PFSK-1 (cell line): Measurements from ENCODE around the gene LILRA6.

Source experiments
- FOXP2 ChIP-seq: optimal IDR thresholded peaks from 2 replicates; pipeline ENCODE3; 2011; ENCODE audit warnings: borderline replicate concordance, control low read depth, inconsistent platforms; ENCODE audit not compliant: insufficient read depth; ENCODE audit errors: extremely low read length, extremely low read depth
- POLR2AphosphoS5 ChIP-seq: IDR thresholded peaks from 2 replicates; pipeline ENCODE4 v1.6.1; 2012; ENCODE audit warnings: low read depth, mild to moderate bottlenecking, control low read depth, low read length, moderate library complexity
- REST ChIP-seq, 2 experiments: IDR thresholded peaks; 2 replicates each; pipeline versions ENCODE4 v1.6.1 to v1.8.0; 2011 to 2012; ENCODE audit warnings: low read depth in 2 of 2, low read length in 2 of 2, control low read depth in 1 of 2, inconsistent platforms in 1 of 2, mild to moderate bottlenecking in 1 of 2, moderate library complexity in 1 of 2; ENCODE audit not compliant: insufficient read depth in 1 of 2

GRCh38 chr19:54191011-54191810 is 51.4 kb downstream of the LILRA6 start, which contains the start of gene TSEN34:
- TF ChIP-seq POLR2AphosphoS5 (peak; percentile 71), REST (IDR thresholded peaks at IDR 0.05; ENCODE audit: insufficient read depth in 1 of 2, low read depth in 2 of 2, low read length in 2 of 2) (no peak), FOXP2 (no peak)
